Ammon's horn (tissue), 1 donor: ENCODE results near the gene ASPN.

Experiments used
- DNase-seq: peaks from one replicate; pipeline ENCODE4 v3.0.0-alpha.2; 2016; ENCODE audit warnings: low spot score

ASPN gene

DNA sequence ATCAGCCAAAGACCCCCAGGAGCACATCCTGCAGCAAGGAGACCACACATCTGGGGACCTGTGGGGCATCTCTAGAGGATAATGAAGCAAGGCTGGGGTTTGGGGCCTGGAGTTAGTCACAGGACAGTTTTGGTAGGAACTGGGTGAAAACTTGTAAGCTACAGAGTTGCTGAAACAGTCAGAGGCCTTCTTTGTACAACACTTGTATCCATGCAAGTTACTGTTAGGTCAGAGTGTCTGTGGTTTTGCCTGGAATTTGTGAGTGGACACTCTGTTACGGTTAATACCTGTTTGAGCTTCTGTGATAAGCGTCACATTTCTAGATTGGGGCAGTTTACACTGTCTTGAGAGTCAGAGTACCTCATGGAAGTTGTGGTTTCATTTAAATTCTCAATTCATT lies 22.6 kb upstream of the ASPN start:
- no peak for DNase-seq

DNA sequence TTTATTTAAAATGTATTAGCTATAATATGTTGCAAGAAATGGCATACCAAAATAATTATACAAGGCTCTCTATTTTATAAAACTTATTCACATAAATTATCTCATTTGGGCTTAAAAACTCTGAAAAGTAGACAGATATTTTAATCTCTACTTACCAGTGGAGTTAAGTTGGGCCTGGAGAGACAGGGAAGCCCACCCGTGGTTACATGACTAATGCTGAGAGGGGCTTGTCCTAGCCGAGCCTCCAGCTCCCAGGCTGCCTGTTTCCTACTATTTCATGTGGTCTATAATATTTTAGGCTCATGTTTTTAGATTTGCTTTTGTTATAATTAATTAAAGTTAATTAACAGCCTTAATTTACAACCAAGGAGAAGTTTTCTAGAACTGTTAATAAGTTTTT lies 20.9 kb upstream of the ASPN start:
- DNase-seq: no peak

DNA sequence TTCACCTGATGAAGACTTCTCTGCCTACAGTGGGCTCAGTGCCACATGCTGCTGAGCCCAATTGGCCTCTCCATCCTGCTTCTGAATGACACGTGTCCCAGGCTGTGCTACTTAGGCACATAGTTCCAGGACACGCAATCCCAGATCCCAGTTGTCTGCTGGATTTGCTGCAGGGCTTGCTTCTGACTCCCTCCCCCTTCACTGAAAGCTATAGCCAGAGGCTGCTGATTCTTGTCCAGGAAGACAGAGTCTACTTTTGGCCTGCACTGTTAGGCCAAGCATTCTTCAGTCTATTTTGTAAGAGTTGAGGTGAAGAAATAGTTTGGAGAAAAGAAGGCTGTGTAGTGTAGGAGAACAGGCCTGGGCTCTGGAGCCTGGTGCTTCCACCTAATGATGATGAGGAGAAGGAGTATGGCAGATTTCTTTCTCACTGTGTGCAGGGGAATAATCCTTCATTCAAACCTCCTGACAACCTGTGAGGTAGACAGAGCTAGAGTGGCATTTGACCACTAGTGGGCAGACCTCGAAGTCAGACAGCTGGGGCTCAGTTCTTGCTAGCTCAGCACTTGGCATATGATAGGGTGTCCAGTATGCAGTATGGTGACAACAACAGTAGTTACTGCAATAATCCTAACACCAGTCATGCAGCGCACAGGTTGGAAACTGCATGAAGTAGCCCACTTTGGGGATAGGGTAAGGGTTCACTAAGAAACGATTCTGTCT lies 19.5 kb upstream of the ASPN start:
- no peak for DNase-seq

DNA sequence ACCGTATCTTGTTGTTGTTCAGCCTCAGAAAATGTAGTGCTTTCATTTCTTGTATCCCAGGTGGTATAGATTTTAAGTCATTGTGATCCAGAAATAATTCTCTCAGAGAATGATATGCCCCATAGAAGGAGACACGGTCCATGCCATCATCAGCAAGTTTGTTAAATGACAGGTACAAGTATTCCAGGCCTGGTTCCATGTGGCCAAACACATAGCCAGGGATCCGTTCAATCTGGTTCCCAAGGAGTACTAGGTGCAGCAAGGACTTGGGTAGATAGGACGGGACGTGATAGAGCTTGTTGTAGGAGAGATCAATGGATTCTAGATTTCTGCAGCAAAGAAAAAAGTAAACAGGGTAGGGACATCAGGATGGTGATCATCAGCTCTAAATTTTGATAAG lies 18.4 kb upstream of the ASPN start:
- no peak for DNase-seq

DNA sequence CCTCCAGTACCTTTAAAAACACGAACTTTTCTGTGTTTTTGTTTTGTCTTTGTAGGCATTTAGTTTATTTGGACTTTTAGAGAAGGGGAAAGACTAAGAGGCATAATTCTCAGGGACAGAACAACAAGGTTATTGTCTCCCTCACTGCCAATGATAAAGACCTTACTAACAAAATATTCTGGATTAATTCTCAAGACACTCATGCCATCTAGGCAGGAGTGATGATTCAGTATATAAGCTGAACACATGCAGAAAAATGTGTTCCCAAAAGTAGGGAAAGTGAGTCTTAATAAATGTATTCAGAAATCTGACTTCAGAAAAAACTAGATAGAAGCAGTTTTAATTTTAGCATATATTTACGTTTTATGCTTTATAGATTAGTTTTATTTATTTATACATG lies 17.4 kb upstream of the ASPN start:
- DNase-seq: no peak

DNA sequence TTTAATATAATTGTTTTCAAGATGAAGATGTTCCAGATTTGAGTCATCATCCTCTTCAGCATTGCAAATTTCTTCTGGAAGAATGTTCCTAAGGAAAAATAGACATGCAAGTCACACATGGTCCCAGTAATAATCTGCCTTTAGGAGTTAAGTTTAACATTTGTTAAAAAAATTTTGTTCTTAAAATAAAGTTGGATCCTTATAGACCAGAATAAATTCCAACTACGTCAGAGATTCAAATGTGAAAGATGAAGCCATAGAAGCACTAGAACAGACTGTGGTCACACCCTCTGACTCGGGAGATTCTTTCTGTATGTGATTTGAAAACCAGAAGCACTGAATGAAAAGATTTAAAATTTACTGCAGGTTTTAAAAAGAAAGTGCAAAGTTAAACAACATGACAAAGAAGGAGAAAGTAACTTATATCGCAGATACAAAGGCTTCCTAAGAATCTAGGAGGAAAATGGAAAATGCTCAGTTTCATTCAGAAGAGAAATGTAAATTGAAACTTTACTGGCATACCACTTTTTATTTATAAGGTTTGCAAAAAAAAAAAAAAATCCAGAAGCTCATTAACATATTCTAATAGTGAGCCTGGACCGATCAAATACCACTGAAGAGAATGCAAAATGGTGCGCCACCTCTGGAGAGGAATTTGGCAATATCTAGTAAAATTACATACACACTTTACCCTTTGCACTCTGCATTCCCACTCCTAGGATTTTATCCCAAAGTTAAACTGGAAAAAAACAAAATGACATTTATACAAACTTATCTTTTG lies 14.3 kb upstream of the ASPN start:
- DNase-seq: no peak

DNA sequence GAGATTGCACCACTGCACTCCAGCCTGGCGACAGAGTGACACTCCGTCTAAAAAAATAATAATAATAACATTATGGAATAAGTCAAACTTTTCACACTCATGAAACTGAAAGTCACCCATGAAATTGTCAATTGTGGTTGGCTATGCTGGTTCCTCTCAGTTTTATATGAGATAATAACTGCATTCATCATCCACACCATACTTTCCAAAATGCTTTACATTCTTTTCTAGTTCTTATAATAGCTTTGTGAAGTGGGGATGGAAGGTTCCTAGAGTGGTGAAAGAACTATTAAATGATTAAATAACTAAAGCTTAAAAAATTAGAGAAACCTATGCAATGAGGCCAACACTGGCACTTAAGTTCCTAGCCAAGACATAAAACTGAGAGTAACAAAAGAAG lies 12.6 kb upstream of the ASPN start:
- DNase-seq: no peak

DNA sequence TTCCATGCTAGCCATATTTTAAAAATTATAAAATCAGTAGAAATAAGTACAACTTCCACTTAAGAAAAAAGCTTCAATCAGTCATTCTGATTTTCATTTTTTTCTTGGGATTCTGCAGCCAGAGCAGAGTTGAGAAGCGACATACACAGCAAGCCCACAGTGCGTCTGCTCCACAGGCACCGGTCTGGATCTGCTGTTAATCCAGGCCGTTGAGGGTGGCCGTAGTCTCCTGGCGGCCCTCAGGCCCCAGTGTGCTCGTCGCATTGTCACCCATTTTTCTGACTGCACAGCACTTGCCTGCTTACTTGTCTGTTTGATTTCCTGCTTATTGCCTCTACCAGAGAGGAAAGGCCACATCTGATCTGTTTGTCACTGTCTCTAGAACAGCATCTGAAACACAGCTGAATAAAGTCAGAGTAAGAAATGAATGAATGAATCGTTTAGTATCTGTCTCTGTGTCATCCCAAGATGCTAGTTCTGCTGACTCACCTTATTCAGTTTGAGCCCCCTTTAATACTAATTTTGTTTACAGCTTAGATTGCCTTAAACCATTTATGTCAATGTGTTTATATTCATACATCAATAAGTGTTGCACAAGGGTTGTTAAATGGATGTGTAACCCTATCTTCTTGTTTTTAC lies 11.6 kb upstream of the ASPN start:
- no peak for DNase-seq

DNA sequence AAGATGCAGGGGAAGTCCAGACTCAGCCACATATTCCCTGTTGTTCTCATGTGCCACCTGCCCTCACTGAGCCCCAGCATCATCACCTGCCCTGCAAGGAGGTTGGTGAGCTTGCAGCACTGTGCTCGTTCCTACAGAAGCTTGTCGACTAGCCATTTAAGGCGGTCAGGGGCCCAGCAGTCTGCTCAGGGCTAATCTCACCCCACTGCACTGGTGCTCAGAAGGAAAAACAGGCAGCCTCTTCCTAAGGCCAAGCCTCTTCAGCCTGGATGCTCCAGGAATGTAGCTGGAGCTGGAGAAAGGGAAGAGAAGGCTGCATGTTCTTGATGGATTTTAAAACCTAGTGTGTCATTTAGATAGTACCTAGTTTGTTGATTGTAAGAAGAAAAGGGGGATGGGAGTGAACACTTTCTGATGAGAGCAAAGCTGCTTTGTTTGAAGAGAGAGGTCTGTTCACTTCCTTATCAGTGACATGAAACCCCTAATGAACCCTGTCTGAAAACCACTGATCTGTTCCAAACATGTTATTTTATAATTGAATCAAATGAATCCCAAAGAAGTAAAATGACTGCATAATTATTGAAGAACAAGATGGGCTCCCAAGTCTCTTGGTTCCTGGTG lies 10.6 kb upstream of the ASPN start:
- no peak for DNase-seq

DNA sequence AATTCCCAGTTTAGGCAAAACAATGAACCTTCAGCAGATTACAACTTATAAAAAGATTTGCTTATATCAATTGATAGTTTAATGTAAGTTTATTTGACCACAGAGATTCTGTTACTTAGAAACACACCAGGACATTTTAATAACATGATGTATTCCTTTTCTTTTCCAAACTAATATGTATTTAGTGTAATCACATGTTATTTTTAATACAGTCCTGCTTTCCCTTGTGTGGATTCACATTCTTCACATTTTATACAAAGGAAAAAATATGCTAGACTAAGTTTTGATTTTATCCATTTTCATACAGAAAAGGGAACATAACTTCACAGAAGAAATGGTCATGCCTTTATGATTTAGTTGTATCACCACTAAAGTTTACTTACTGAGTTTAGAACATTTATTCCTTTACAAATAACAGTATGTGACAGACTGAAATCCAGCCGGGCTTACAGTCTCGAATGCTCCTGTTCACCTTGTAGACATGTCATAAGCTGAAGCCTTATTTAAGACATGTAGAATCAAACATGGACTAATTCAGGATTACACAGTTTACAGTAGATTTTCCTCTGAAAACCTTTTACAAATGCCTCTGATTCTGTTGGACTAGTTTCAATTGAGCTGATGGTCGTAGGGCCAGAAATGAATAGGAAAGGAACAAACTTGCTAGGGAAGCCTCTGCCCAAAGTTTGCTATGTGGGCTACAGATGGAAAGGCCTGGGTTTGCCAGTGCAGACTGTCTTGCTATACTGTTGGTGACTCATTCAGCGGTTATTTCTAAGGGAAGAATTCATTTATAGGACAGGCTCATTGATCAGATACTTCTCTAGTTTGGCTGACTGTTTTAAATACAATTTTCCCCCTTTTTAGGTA lies 6.6 kb upstream of the ASPN start:
- no peak for DNase-seq

DNA sequence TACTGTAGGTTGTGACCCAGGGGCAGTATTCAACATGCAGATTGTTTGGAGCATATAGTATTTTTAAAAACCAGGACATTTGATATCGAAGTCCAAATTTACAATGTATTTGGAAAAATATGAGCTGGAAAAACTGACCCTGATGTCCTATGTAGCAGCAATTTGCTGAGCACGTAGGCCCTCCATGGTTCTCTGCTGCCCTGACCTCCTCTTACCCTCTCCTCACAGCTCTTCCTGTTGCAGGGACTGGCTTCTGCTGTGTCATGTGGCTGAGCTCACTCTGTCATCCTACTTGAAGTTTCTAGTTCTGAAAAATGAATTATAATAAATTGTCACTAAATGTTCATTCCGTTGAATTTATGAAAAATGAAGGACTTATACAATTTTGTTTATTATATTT lies 4.1 kb upstream of the ASPN start:
- no peak for DNase-seq

DNA sequence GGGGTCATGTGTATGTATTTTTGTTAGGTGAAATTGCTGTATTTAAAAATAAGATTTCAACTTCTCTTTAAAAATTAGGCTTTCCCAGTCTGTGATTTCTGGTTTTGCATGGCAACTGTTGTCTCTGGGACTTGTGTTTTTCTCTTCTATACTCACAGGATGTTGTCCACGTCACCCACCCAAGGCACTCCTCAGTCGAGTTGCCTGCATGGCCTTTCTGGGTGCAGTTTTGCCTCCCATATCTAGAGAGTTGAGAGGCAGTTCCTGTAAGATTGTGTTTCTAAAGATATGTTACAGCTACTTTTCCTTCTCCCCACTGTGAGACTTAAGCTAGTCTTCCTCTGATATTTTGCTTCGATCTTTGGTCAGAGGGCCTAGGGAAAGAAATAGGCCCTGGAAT lies 2.3 kb upstream of the ASPN start:
- no peak for DNase-seq

DNA sequence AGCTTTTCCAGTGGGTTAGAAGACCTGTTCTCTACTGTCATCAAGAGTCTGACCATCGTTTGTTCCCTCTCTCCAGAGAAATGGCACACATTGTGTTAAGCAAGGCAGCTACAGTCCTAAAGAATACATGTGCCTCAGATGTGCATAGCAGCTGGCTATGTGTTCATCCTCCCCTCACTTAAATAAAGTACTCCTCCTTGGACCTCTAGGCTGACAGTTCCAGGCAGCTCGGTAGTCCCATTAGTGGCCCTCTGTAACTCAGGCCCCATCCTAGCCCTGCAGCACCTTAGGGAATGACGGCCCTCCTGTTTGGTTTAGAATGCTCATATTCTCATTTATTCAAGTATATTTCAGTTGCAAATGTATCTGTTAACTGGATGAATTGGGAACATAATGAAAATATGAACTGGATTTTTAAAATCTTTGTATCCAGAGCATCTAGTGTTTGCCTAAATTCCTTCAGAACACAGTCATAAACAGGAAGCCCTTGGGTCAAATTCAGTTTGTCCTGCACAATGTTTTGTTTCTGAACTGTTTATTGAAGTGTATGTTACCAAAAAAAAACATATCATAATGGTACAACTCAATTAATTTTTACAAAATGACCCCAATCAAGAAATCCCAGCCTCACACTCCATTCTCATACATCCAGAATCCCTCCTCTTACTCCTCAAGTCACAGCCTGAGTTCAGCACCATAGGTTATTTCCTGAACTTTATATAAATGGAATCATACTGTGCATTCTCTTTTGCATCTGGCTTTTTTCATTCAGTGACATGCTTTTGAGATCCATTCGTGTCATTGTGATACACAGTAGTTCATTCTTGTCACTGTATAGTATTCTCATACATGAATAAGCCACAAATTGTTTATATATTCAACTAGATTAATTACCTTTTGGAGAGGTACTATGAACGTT lies 1.6 kb upstream of the ASPN start:
- no peak for DNase-seq

DNA sequence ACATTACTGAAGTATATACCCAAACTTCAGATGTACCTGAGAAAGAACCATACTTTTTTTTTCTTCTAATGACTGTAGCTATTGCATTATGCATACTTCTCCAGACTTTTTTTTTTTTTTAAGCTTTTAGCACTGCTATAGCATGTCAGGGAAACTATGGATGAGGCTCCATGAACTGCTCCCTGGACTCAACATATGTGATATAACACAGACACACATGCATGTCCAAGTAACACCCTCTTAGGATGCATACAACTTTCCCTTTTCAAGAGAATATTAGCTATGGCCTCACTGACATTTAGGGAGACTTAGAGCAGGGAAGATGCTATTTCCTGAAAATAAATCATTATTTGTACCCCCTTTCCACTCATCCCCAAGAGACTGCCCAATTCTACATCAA lies 499 bp upstream of the ASPN start:
- no peak for DNase-seq

DNA sequence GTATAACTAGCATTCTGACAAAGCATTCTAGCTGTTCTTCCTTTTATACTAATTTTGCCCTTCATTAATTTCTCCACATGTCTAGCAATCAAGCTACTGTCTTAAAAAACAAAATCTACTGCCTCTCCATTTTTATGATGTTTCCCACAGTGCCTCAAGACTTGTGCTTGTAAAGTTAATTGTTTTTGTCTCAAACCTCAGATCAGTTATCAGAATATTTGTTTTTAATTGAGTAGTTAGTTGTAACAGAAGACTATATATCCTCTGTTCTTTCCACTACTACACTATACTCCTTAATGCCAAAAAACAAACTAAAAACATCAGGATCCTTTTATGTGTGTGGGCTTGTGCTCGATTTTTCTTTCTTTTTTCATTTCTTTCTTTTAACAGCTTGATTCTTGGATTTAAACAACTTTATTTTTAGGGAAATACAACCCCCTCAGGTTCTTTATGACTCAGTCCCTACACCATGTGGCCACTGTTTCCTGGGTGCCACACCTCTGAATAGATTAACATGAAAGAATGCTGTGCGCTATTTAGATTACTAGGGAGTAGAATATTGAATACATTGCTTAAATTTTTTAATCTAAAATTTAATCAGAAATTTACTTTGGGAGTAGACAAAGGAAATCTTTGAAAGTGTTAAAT lies 1.2 kb downstream of the ASPN start:
- no peak for DNase-seq

DNA sequence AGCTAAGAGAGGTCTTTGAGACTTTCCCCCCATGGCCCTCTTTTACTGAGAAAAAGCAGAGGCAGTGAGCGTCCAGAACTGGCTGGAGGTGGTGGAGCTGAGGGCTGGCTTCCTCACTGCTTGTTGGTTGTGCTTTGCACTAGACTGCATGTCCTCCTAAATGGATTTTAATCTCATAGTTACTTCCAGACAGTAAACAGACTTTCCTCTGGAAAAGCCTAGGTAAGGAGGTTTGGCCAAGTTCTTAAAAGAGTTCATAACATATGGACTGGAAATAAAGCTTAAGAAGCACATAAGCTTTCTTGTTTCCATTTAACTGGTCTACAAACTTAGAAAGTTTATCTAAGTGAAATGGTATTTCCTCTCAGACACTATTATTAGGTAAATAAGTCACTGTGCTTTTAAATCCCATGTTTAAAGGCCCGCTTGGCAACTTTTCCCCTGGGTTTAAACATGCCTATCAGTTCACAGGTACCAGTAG lies 2.0 kb downstream of the ASPN start:
- DNase-seq: no peak

DNA sequence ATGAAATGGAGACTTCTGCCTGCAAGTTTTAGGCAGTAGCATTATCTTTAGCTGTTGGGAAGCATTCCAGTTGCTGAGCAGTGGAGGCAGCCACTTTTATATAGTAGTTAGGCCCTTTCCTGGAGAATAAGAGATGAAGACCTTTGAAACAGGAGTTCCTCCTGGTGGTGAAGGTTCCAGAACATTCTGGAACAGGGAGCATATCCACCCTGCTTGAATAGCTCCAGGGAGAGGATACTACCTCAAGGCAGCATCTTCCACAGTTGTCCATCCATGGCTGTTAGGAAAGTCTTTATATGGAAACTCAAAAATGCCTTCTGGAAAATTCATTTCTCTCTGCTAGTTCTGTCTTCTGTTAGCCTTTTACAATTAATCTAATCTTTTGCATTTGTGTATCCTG lies 3.0 kb downstream of the ASPN start:
- DNase-seq: no peak

DNA sequence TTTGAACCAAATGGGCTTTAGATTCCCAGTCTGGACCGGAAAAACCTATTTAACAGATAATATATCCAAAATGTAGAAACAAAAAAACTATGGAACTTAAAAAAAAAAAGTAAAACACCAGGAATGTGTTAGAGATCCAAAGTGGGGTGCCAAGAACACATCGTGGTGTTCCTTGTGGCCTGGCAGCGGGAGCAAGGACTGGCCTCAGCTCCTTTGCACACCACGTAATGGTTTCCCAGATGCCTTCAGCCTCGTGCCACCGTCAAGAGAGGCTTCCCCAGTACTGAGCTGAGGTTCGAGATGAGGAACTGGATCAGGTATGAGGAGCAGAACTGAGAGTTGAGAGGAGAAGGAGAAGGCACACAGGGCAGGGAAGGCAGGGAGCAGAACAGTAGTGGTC lies 3.5 kb downstream of the ASPN start:
- DNase-seq: no peak

DNA sequence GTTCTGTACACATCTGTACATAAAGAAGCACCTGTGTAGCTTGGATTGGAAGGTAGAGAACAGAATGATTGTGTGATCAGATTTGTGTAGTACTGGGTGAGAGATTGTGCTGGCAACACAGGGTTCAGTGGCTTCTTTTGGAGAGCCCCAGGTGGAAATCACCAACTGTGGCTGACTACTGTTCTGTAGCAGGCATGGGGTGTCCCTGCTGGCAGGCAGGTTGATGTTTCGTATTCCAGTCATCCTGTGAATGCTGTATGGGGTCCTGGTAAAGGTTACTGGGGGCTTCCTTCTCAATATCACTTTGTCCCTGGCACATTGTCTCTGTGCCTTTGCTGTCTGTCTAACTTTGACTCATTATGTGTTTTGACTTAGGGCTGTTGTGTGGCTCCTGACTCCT lies 5.3 kb downstream of the ASPN start:
- no peak for DNase-seq

DNA sequence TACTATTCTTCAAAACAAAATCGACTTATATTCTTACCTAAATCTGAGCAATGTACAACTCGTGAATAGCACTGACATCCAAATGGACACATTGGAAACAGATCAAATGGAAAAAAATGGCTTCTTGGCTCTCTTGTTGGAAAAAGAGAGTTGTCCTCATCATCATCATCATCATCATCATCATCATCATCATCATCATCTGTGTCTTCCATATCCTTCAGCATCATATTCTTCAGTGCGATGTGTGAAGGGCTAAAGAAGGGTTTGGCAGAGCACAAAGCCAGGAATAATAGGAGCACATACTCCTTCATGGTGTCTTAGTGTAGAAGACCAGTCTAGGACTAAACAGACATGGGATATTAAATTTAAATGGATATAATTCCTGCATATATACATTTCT lies 7.7 kb downstream of the ASPN start:
- DNase-seq: no peak
